ENCODE results near the gene CCDC15.

DNA sequence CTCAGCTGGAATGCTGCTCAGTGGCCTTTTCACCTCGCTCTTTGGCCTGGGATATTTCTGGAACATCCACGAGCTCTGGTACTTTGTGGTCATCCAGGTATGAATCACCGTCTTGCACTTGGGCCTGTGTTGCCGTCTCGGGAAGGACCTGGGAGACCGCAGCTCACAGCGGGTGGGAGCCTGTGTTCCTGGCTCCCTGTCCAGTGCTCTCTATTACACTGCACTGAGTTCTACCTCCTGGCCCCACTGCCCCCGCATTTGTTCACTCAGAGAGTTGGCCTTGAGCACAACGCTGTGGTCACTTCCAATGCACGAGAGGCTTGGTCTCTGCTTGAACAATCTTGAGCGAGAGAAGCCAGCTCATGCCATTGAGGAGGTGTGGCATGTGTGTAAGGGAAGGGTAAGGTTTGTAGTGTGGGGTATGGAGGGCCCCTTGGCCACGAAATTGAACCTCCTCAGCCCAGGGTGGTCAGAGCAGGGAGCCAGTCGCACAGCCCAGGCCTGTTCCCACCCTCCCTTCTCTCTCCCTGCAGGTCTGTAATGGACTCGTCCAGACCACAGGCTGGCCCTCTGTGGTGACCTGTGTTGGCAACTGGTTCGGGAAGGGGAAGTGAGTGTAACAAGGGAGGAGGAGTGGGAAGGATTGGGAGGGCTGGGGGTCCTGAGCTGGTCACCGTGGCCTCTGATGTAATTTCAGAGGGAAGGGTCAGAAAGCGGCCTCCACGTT lies 125.3 kb downstream of the CCDC15 start:
- TF ChIP-seq, protein P1, sequence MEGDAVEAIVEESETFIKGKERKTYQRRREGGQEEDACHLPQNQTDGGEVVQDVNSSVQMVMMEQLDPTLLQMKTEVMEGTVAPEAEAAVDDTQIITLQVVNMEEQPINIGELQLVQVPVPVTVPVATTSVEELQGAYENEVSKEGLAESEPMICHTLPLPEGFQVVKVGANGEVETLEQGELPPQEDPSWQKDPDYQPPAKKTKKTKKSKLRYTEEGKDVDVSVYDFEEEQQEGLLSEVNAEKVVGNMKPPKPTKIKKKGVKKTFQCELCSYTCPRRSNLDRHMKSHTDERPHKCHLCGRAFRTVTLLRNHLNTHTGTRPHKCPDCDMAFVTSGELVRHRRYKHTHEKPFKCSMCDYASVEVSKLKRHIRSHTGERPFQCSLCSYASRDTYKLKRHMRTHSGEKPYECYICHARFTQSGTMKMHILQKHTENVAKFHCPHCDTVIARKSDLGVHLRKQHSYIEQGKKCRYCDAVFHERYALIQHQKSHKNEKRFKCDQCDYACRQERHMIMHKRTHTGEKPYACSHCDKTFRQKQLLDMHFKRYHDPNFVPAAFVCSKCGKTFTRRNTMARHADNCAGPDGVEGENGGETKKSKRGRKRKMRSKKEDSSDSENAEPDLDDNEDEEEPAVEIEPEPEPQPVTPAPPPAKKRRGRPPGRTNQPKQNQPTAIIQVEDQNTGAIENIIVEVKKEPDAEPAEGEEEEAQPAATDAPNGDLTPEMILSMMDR (IDR thresholded peaks at IDR 0.05): no peak
- no peak for TF ChIP-seq POLR2AphosphoS5 (IDR thresholded peaks at IDR 0.05)

Measured in esophagus muscularis mucosa (tissue), 3 donors.